ENCODE measurements around the gene SPOCK1.

SPOCK1 gene

DNA sequence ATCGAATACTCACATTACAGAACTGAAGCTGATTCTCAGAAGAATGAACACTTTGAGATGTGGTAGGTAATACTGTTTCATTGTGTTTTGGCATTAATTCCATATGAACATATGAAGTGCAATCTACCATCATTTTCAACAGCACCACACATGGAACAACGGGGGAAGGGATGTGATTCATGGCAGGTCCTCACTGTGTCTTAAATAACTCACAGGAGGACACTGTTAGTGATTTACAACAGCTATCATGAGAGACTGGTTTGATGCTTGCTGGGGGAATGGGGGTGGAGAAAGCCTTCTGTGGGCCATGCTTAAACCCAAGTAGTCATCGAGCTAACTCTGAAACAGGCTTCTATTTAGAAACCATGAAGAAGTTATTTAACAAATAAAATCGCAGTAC is 232.9 kb downstream of the SPOCK1 start:
- no peak for DNase-seq (ENCODE audit: low read depth in 1 of 2, low spot score in 1 of 2)
- no peak overlapping the region for H3K27ac ChIP-seq (replicated peaks)
- no peak overlapping the region for H3K4me3 ChIP-seq (replicated peaks; ENCODE audit: insufficient read depth, low read length)
- H3K27me3 ChIP-seq (ENCODE audit: insufficient read depth, poor library complexity, severe bottlenecking) = no peaks in the 10 kb centered on the region
- no peak for TF ChIP-seq POLR2AphosphoS5 (IDR thresholded peaks at IDR 0.05; ENCODE audit: low read depth)
- no peak for TF ChIP-seq SPI1 (IDR thresholded peaks at IDR 0.05; ENCODE audit: borderline replicate concordance, low read depth)
- TF ChIP-seq, protein P1, sequence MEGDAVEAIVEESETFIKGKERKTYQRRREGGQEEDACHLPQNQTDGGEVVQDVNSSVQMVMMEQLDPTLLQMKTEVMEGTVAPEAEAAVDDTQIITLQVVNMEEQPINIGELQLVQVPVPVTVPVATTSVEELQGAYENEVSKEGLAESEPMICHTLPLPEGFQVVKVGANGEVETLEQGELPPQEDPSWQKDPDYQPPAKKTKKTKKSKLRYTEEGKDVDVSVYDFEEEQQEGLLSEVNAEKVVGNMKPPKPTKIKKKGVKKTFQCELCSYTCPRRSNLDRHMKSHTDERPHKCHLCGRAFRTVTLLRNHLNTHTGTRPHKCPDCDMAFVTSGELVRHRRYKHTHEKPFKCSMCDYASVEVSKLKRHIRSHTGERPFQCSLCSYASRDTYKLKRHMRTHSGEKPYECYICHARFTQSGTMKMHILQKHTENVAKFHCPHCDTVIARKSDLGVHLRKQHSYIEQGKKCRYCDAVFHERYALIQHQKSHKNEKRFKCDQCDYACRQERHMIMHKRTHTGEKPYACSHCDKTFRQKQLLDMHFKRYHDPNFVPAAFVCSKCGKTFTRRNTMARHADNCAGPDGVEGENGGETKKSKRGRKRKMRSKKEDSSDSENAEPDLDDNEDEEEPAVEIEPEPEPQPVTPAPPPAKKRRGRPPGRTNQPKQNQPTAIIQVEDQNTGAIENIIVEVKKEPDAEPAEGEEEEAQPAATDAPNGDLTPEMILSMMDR (IDR thresholded peaks at IDR 0.05; ENCODE audit: insufficient read depth, low read length) = no peak
- no peak for TF ChIP-seq GABPA (IDR thresholded peaks at IDR 0.05; ENCODE audit: low read depth)

DNA sequence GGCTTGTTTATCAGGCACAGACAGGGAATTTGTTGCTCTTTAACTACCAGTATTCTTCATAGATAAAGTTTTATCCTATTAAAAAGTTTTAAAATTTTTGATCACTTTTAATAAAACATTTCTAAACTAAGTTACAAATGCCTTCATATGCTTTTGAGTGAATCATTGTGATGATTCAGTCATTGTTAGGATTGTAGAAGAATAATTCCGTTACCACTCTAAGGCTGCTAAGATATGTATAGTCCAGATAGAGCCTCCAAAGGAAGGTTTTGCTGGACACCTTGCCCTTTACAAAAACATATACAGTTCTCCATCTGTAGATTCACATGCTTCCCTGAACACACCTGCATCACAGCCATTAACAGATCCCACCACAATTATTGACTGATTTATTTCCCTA is 233.7 kb downstream of the SPOCK1 start:
- Histone ChIP-seq H3K27me3 (ENCODE audit: insufficient read depth, poor library complexity, severe bottlenecking) (no peaks in the 10 kb centered on the region), H3K27ac (replicated peaks) (no peak overlapping the region), H3K4me3 (replicated peaks; ENCODE audit: insufficient read depth, low read length) (no peak overlapping the region)
- no peak for DNase-seq (ENCODE audit: low read depth in 1 of 2, low spot score in 1 of 2)
- TF ChIP-seq, protein P1 (IDR thresholded peaks at IDR 0.05; ENCODE audit: insufficient read depth, low read length) = no peak
- TF ChIP-seq POLR2AphosphoS5 (IDR thresholded peaks at IDR 0.05; ENCODE audit: low read depth) = no peak
- TF ChIP-seq, protein P2, sequence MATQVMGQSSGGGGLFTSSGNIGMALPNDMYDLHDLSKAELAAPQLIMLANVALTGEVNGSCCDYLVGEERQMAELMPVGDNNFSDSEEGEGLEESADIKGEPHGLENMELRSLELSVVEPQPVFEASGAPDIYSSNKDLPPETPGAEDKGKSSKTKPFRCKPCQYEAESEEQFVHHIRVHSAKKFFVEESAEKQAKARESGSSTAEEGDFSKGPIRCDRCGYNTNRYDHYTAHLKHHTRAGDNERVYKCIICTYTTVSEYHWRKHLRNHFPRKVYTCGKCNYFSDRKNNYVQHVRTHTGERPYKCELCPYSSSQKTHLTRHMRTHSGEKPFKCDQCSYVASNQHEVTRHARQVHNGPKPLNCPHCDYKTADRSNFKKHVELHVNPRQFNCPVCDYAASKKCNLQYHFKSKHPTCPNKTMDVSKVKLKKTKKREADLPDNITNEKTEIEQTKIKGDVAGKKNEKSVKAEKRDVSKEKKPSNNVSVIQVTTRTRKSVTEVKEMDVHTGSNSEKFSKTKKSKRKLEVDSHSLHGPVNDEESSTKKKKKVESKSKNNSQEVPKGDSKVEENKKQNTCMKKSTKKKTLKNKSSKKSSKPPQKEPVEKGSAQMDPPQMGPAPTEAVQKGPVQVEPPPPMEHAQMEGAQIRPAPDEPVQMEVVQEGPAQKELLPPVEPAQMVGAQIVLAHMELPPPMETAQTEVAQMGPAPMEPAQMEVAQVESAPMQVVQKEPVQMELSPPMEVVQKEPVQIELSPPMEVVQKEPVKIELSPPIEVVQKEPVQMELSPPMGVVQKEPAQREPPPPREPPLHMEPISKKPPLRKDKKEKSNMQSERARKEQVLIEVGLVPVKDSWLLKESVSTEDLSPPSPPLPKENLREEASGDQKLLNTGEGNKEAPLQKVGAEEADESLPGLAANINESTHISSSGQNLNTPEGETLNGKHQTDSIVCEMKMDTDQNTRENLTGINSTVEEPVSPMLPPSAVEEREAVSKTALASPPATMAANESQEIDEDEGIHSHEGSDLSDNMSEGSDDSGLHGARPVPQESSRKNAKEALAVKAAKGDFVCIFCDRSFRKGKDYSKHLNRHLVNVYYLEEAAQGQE (IDR thresholded peaks at IDR 0.05; ENCODE audit: insufficient replicate concordance, low read depth) = no peak
- TF ChIP-seq GABPA (IDR thresholded peaks at IDR 0.05; ENCODE audit: low read depth) = no peak
- TF ChIP-seq SPI1 (IDR thresholded peaks at IDR 0.05; ENCODE audit: borderline replicate concordance, low read depth) = no peak

DNA sequence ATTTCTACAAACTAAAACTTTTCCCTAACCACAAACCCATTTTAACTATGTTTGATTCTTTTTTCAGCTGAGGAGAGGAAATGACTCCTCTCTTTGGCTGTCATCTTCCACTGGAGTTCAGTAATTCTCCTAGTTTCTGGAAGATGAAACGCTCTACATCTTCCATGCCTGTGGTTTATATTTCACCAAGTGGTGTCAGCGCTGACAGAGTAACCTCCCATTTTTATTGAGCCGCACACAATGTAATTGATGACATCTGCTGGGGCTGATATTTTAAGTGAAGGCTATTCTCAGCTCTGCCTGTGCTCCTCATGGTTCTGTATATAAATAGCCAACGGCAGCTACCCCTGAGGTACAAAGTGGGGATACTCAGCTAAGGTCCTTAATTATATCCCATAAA is 234.6 kb downstream of the SPOCK1 start:
- no peak overlapping the region for H3K27ac ChIP-seq (replicated peaks)
- TF ChIP-seq SPI1 (IDR thresholded peaks at IDR 0.05; ENCODE audit: borderline replicate concordance, low read depth) = no peak
- TF ChIP-seq, protein P2 (IDR thresholded peaks at IDR 0.05; ENCODE audit: insufficient replicate concordance, low read depth) = no peak
- no peak for TF ChIP-seq POLR2AphosphoS5 (IDR thresholded peaks at IDR 0.05; ENCODE audit: low read depth)
- TF ChIP-seq GABPA (IDR thresholded peaks at IDR 0.05; ENCODE audit: low read depth) = no peak
- TF ChIP-seq, protein P1 (IDR thresholded peaks at IDR 0.05; ENCODE audit: insufficient read depth, low read length) = no peak
- no peak for DNase-seq (ENCODE audit: low read depth in 1 of 2, low spot score in 1 of 2)
- no peak overlapping the region for H3K4me3 ChIP-seq (replicated peaks; ENCODE audit: insufficient read depth, low read length)
- no peaks in the 10 kb centered on the region for H3K27me3 ChIP-seq (ENCODE audit: insufficient read depth, poor library complexity, severe bottlenecking)

DNA sequence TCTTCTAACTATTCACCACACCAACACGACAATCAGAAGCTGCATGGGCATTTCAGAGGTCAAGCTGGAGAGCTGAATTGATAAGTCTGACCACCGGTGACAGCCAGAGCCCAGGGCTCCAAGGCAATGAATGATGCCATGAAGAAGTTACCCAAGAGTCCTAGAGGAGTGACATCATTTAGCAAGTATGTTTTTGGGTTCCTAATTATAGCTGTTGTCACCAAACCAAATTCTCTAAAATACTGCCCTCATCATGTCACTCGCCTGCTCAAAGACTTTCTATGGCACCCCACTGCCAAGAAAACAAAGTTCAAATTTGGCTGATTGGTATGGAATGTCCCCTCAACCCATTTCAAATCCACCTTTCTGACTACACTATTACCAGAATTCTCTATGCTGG is 235.1 kb downstream of the SPOCK1 start:
- no peak overlapping the region for H3K27ac ChIP-seq (replicated peaks)
- no peak for DNase-seq (ENCODE audit: low read depth in 1 of 2, low spot score in 1 of 2)
- no peaks in the 10 kb centered on the region for H3K27me3 ChIP-seq (ENCODE audit: insufficient read depth, poor library complexity, severe bottlenecking)
- no peak overlapping the region for H3K4me3 ChIP-seq (replicated peaks; ENCODE audit: insufficient read depth, low read length)
- no peak for TF ChIP-seq SPI1 (IDR thresholded peaks at IDR 0.05; ENCODE audit: borderline replicate concordance, low read depth)

All from HL-60 (cell line).